Sigmoid colon (tissue), 7 donors: ENCODE data around the gene FURIN. TPM values are rescaled to one million over a fixed set of nuclear protein-coding genes. Genes with fewer than 3 reads are reported as not detected.
"Not testable (repeated sequence)": the region's sequence is repeated elsewhere in the genome, so short reads cannot be mapped to it uniquely, and the experiment has no call there.

Experiments
- DNase-seq: peaks from one replicate; pipeline ENCODE4 v3.0.0-alpha.2; 2019
- H3K27ac ChIP-seq, 4 donors: fragments of 200-600 bp; sonication (generic); one replicate each; pipeline ENCODE4 v1.5.1; 2016 to 2019; ENCODE audit warnings: mild to moderate bottlenecking in 1 of 4
- H3K27me3 ChIP-seq, 3 donors: fragments of 200-600 bp; sonication (generic); one replicate each; pipeline ENCODE4 v1.5.1; 2019; ENCODE audit warnings: mild to moderate bottlenecking in 1 of 3
- H3K36me3 ChIP-seq, 4 donors: fragments of 200-600 bp; sonication (generic); one replicate each; pipeline ENCODE4 v1.5.1; 2016 to 2019
- H3K4me1 ChIP-seq, 4 donors: fragments of 200-600 bp; sonication (generic); one replicate each; pipeline ENCODE4 v1.5.1; 2017 to 2019
- H3K4me3 ChIP-seq, 4 donors: fragments of 200-600 bp; sonication (generic); one replicate each; pipeline ENCODE4 v1.5.1; 2017 to 2019; ENCODE audit warnings: mild to moderate bottlenecking in 2 of 4, moderate library complexity in 1 of 4
- H3K9me3 ChIP-seq, 4 donors: fragments of 200-600 bp in 3 of 4; sonication (generic) in 3 of 4; one replicate each; pipeline versions ENCODE4 v1.5.1 to v1.6.1; 2013 to 2019
- CTCF ChIP-seq, 4 experiments: fragments of 450-650 bp in 3 of 4; fragments of 200-600 bp in 1 of 4; IDR thresholded peaks; one replicate each; pipeline ENCODE4 v1.5.1; 2016 to 2019; ENCODE audit warnings: antibody characterized with exemption in 4 of 4, mild to moderate bottlenecking in 3 of 4, moderate library complexity in 2 of 4
- EP300 ChIP-seq, 4 donors: sonication (generic); formaldehyde crosslinking; IDR thresholded peaks; one replicate each; pipeline ENCODE4 v1.6.1; 2017; ENCODE audit warnings: antibody characterized with exemption in 4 of 4
- POLR2A ChIP-seq, 2 donors: fragments of 450-650 bp; IDR thresholded peaks; one replicate each; pipeline ENCODE4 v1.6.1; 2016; ENCODE audit warnings: antibody characterized with exemption in 2 of 2, mild to moderate bottlenecking in 2 of 2, moderate library complexity in 2 of 2
- POLR2AphosphoS5 ChIP-seq, 4 donors: sonication (generic); formaldehyde crosslinking; IDR thresholded peaks; one replicate each; pipeline ENCODE4 v1.6.1; 2017; ENCODE audit warnings: antibody characterized with exemption in 4 of 4
- WGBS, 2 donors: extraction: QIAGEN DNeasy Blood & Tissue Kit; methylation state at CpG; one replicate each; pipeline ENCODE4 v1.1.7; 2013; 5-methylcytosine and 5-hydroxymethylcytosine counted together
- intact Hi-C: fragments of 100-400 bp; cut with DNase I; formaldehyde crosslinking; loops from one replicate; pipeline ENCODE4 v1.15.1; 2023
- polyA plus RNA-seq, 3 donors: library from polyadenylated mRNA; stranded (reverse); fragments of 200-250 nt; gene quantifications; one replicate each; pipeline ENCODE4 v1.2.3, GENCODE V29; 2013
- total RNA-seq, 4 donors: library from RNA; depleted of rRNA; stranded (reverse); fragments of >200 nt; gene quantifications; one replicate each; pipeline ENCODE4 v1.1.0, GENCODE V29; 2016
- donor health status: healthy with polysubstance abuse.
- donor health status: Bipolar disorder and iron deficiency.
- donor health status: healthy.

Gene FURIN
- total and polyA plus RNA-seq, 7 donors = 21.0 to 69.2 (median 24.6) TPM

- no peaks in the 10 kb centered on the region for H3K27me3 ChIP-seq
Observed at GRCh38 chr15:90924375-90924774, 56.0 kb downstream of the FURIN start.

GRCh38 chr15:90926766-90927165 is 58.4 kb downstream of the FURIN start:
- H3K9me3 ChIP-seq, H3K36me3 ChIP-seq, H3K27ac ChIP-seq, DNase-seq, H3K27me3 ChIP-seq, intact Hi-C loops, H3K4me3 ChIP-seq: not testable (repeated sequence)
- 93 to 96% methylated on average over 10 of the region's 10 CpGs for WGBS, 2 donors
- peaks cover 0 to 23% (median 18%) of the 10 kb centered on the region in 4 donors for H3K4me1 ChIP-seq

More at GRCh38 chr15:90924375-90924774, 56.0 kb downstream of the FURIN start:
- Histone ChIP-seq H3K27ac (no peak overlapping the region), H3K9me3 (no peaks in the 10 kb centered on the region), H3K36me3 (peaks cover 10 to 21% (median 14%) of the 10 kb centered on the region in 4 donors), H3K4me3 (no peak overlapping the region), H3K4me1 (peaks cover 0 to 4% (median 2%) of the 10 kb centered on the region in 4 donors)
- intact Hi-C loops = no loop called here
- WGBS, 2 donors = 79 to 88% methylated on average over 5 of the region's 5 CpGs
- no peak for DNase-seq
- TF ChIP-seq POLR2A (IDR thresholded peaks at IDR 0.05) = no peak
- TF ChIP-seq POLR2AphosphoS5 (IDR thresholded peaks at IDR 0.05) = no peak
- TF ChIP-seq EP300 (IDR thresholded peaks at IDR 0.05) = no peak
- TF ChIP-seq CTCF (IDR thresholded peaks at IDR 0.05) = no peak

- H3K9me3 ChIP-seq, H3K27me3 ChIP-seq, H3K27ac ChIP-seq, H3K36me3 ChIP-seq, intact Hi-C loops, DNase-seq, H3K4me3 ChIP-seq: not testable (repeated sequence)
- peaks cover 0 to 29% (median 26%) of the 10 kb centered on the region in 4 donors for H3K4me1 ChIP-seq
- 90 to 91% methylated on average over 7 of the region's 7 CpGs for WGBS, 2 donors
Observed at GRCh38 chr15:90928106-90928505, 59.7 kb downstream of the FURIN start.

GRCh38 chr15:90929246-90930019 is 61.0 kb downstream of the FURIN start:
- H3K27me3 ChIP-seq = no peaks in the 10 kb centered on the region
- H3K4me1 ChIP-seq = peaks cover 0 to 36% (median 32%) of the 10 kb centered on the region in 4 donors
- H3K27ac ChIP-seq = peak overlapping the region; percentile 85 to 92 (median 90)
- 33 to 48% methylated on average over 21 of the region's 21 CpGs for WGBS, 2 donors
- H3K36me3 ChIP-seq = no peaks in the 10 kb centered on the region
- H3K9me3 ChIP-seq = no peaks in the 10 kb centered on the region
- peak overlapping the region; percentile 64 to 69 (median 66) for H3K4me3 ChIP-seq
- TF ChIP-seq POLR2A (IDR thresholded peaks at IDR 0.05) = no peak
- no peak for TF ChIP-seq POLR2AphosphoS5 (IDR thresholded peaks at IDR 0.05)
- TF ChIP-seq EP300 (IDR thresholded peaks at IDR 0.05) = no peak
- no peak for TF ChIP-seq CTCF (IDR thresholded peaks at IDR 0.05)
- intact Hi-C loops = loop anchor here (5.0 kb wide), 1 partner anchor 282 kb away; no protein-coding TSS in a partner anchor
- DNase-seq = no peak

GRCh38 chr15:90930861-90931574 is 62.6 kb downstream of the FURIN start:
- Histone ChIP-seq H3K4me1 (peaks cover 0 to 46% (median 43%) of the 10 kb centered on the region in 4 donors), H3K4me3 (peak overlapping the region in 3 of 4 donors; percentile 64 to 67 (median 67)), H3K36me3 (no peaks in the 10 kb centered on the region), H3K27me3 (no peaks in the 10 kb centered on the region), H3K27ac (peak overlapping the region; percentile 85 to 92 (median 90)), H3K9me3 (no peaks in the 10 kb centered on the region)
- 68 to 71% methylated on average over 15 of the region's 15 CpGs for WGBS, 2 donors
- intact Hi-C loops = loop anchor here (5.0 kb wide), 1 partner anchor 284 kb away; no protein-coding TSS in a partner anchor
- peak; percentile 68 for DNase-seq
- no peak for TF ChIP-seq POLR2A (IDR thresholded peaks at IDR 0.05)
- peak in 1 of 4 donors; percentile 36 for TF ChIP-seq EP300 (IDR thresholded peaks at IDR 0.05)
- peak in 1 of 4 donors; percentile 40 for TF ChIP-seq POLR2AphosphoS5 (IDR thresholded peaks at IDR 0.05)
- TF ChIP-seq CTCF (IDR thresholded peaks at IDR 0.05) = no peak
